Measurements from ENCODE around the gene SVEP1.

DNA sequence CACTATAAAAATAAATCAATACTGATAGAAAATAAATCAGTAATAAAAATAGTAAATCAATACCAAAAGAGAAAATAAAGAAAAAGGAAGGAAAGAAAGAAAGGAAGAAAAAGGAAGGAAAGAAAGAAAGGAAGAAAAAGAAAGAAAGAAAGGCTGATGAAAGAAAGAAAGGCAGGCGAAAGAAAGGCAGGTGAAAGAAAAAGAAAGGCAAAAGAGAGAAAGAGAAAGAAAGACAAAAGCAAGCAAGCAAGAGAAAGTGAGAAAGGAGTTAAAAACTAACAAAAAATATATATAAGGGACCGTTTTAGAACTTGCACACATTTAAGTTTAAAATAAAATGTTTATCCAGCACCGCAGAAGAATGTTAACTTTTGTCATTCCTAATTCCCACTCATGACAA lies 116.0 kb downstream of the SVEP1 start:
- TF ChIP-seq, protein P1, sequence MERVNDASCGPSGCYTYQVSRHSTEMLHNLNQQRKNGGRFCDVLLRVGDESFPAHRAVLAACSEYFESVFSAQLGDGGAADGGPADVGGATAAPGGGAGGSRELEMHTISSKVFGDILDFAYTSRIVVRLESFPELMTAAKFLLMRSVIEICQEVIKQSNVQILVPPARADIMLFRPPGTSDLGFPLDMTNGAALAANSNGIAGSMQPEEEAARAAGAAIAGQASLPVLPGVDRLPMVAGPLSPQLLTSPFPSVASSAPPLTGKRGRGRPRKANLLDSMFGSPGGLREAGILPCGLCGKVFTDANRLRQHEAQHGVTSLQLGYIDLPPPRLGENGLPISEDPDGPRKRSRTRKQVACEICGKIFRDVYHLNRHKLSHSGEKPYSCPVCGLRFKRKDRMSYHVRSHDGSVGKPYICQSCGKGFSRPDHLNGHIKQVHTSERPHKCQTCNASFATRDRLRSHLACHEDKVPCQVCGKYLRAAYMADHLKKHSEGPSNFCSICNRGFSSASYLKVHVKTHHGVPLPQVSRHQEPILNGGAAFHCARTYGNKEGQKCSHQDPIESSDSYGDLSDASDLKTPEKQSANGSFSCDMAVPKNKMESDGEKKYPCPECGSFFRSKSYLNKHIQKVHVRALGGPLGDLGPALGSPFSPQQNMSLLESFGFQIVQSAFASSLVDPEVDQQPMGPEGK (CRISPR knock-in tag; IDR thresholded peaks at IDR 0.05; ENCODE audit: borderline replicate concordance) = no peak
- TF ChIP-seq ISL1 (CRISPR knock-in tag; IDR thresholded peaks at IDR 0.05) (no peak), CSDC2 (CRISPR knock-in tag; IDR thresholded peaks at IDR 0.05) (no peak), RARB (CRISPR knock-in tag; IDR thresholded peaks at IDR 0.05) (no peak), TOX (CRISPR knock-in tag; IDR thresholded peaks at IDR 0.05; ENCODE audit: borderline replicate concordance) (no peak), ZNF70 (CRISPR knock-in tag; IDR thresholded peaks at IDR 0.05) (no peak), GLIS3 (CRISPR knock-in tag; IDR thresholded peaks at IDR 0.05) (no peak), OSR1 (CRISPR knock-in tag; IDR thresholded peaks at IDR 0.05) (no peak), PPARA (CRISPR knock-in tag; IDR thresholded peaks at IDR 0.05; ENCODE audit: borderline replicate concordance) (no peak)
- TF ChIP-seq, protein P2, sequence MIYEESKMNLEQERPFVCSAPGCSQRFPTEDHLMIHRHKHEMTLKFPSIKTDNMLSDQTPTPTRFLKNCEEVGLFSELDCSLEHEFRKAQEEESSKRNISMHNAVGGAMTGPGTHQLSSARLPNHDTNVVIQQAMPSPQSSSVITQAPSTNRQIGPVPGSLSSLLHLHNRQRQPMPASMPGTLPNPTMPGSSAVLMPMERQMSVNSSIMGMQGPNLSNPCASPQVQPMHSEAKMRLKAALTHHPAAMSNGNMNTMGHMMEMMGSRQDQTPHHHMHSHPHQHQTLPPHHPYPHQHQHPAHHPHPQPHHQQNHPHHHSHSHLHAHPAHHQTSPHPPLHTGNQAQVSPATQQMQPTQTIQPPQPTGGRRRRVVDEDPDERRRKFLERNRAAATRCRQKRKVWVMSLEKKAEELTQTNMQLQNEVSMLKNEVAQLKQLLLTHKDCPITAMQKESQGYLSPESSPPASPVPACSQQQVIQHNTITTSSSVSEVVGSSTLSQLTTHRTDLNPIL (CRISPR knock-in tag; IDR thresholded peaks at IDR 0.05; ENCODE audit: low read depth) = no peak

Measured in SK-N-SH treated with all-trans-retinoic acid at 6 μM for 48 hours (cell line).